Neural cell (in vitro differentiated cells): ENCODE data around the gene OR6J1. TPM values are rescaled to one million over a fixed set of nuclear protein-coding genes. Genes with fewer than 3 reads are reported as not detected.

Source experiments
- H2AFZ ChIP-seq: fragments of 200-600, 300-800 bp; sonication (generic), shearing (Covaris generic); 2 replicates; pipeline ENCODE4 v1.6.0; 2014; ENCODE audit warnings: low read depth, mild to moderate bottlenecking, antibody characterized with exemption, low read length, moderate library complexity
- H3F3A ChIP-seq: fragments of 200-600 bp; shearing (Covaris generic); 2 replicates; pipeline ENCODE4 v1.6.1; 2016; ENCODE audit warnings: mild to moderate bottlenecking, moderate library complexity, mixed read lengths, antibody characterized with exemption, low read length; ENCODE audit not compliant: insufficient read depth, poor library complexity, severe bottlenecking
- H3K27ac ChIP-seq: fragments of 200-600, 300-800 bp; sonication (generic), shearing (Covaris generic); 2 replicates; pipeline ENCODE4 v1.5.1; 2014; ENCODE audit warnings: mild to moderate bottlenecking, low read length, moderate library complexity
- H3K27me3 ChIP-seq: fragments of 300-800, 200-600 bp; sonication (generic), shearing (Covaris generic); 2 replicates; pipeline ENCODE4 v1.6.0; 2014; ENCODE audit warnings: mild to moderate bottlenecking, low read depth, low read length, moderate library complexity; ENCODE audit not compliant: insufficient read depth
- H3K36me3 ChIP-seq: fragments of 300-800, 200-600 bp; sonication (generic), shearing (Covaris generic); 2 replicates; pipeline ENCODE4 v1.5.1; 2014; ENCODE audit warnings: mild to moderate bottlenecking, antibody characterized with exemption, low read length, moderate library complexity; ENCODE audit not compliant: insufficient read depth
- H3K4me2 ChIP-seq: fragments of 300-800, 200-600 bp; sonication (generic), shearing (Covaris generic); 2 replicates; pipeline ENCODE4 v1.6.0; 2014; ENCODE audit warnings: mild to moderate bottlenecking, low read length
- H3K4me3 ChIP-seq: fragments of 300-800, 200-600 bp; sonication (generic), shearing (Covaris generic); 2 replicates; pipeline ENCODE4 v1.5.1; 2014; ENCODE audit warnings: mild to moderate bottlenecking, low read length, moderate library complexity
- H3K79me2 ChIP-seq: fragments of 200-600 bp; shearing (Covaris generic); replicated peaks from 2 replicates; pipeline ENCODE4 v1.6.0; 2014; ENCODE audit warnings: mild to moderate bottlenecking, low read length, moderate library complexity; ENCODE audit not compliant: insufficient read depth
- H3K9ac ChIP-seq: fragments of 300-800, 200-600 bp; sonication (generic), shearing (Covaris generic); 2 replicates; pipeline ENCODE4 v1.6.1; 2016; ENCODE audit warnings: mild to moderate bottlenecking, low read length, mixed read lengths
- H3K9me2 ChIP-seq: fragments of 200-600 bp; shearing (Covaris generic); 2 replicates; pipeline ENCODE4 v1.6.1; 2016; ENCODE audit warnings: mild to moderate bottlenecking, low read length, mixed read lengths; ENCODE audit not compliant: insufficient read depth
- H3K9me3 ChIP-seq: fragments of 200-600, 300-800 bp; sonication (generic), shearing (Covaris generic); 2 replicates; pipeline ENCODE4 v1.6.1; 2016; ENCODE audit warnings: mild to moderate bottlenecking, mixed run types, low read length, moderate library complexity, mixed read lengths
- H4K20me1 ChIP-seq: fragments of 200-600 bp; shearing (Covaris generic); 2 replicates; pipeline ENCODE4 v1.6.1; 2016; ENCODE audit warnings: mild to moderate bottlenecking, mixed run types; ENCODE audit not compliant: insufficient read depth
- CTCF ChIP-seq: fragments of 450-650 bp; IDR thresholded peaks from 2 replicates; pipeline ENCODE4 v1.5.1; 2014; ENCODE audit warnings: antibody characterized with exemption, mild to moderate bottlenecking, moderate library complexity; ENCODE audit not compliant: poor library complexity, severe bottlenecking
- EP300 ChIP-seq: fragments of 450-650 bp; conservative IDR thresholded peaks from 2 replicates; pipeline ENCODE4 v1.6.1; 2014; ENCODE audit warnings: antibody characterized with exemption, mild to moderate bottlenecking, moderate library complexity; ENCODE audit not compliant: poor library complexity, severe bottlenecking
- EZH2 ChIP-seq: fragments of 200-600, 300-800 bp; shearing (Covaris generic), sonication (generic); IDR thresholded peaks from 2 replicates; pipeline ENCODE4 v1.6.1; 2014; ENCODE audit warnings: antibody characterized with exemption, low read length, borderline replicate concordance, mild to moderate bottlenecking; ENCODE audit not compliant: insufficient read depth, poor library complexity, severe bottlenecking
- MXI1 ChIP-seq: fragments of 450-650 bp; conservative IDR thresholded peaks from 2 replicates; pipeline ENCODE4 v1.6.1; 2014; ENCODE audit warnings: antibody characterized with exemption, mild to moderate bottlenecking; ENCODE audit not compliant: poor library complexity, severe bottlenecking
- POLR2AphosphoS5 ChIP-seq: IDR thresholded peaks from 2 replicates; pipeline ENCODE4 v1.6.1; 2012
- RAD21 ChIP-seq: fragments of 450-650 bp; conservative IDR thresholded peaks from 2 replicates; pipeline ENCODE4 v1.6.1; 2014; ENCODE audit warnings: antibody characterized with exemption, mild to moderate bottlenecking, moderate library complexity
- REST ChIP-seq: IDR thresholded peaks from 2 replicates; pipeline ENCODE4 v1.6.1; 2012; ENCODE audit warnings: borderline replicate concordance
- SMC3 ChIP-seq: fragments of 450-650 bp; conservative IDR thresholded peaks from 2 replicates; pipeline ENCODE4 v1.6.1; 2014; ENCODE audit warnings: antibody characterized with exemption, mild to moderate bottlenecking, moderate library complexity; ENCODE audit not compliant: poor library complexity
- TAF1 ChIP-seq: IDR thresholded peaks from 2 replicates; pipeline ENCODE4 v1.6.1; 2012; ENCODE audit warnings: low read depth
- polyA plus RNA-seq: library from polyadenylated mRNA; depleted of rRNA; stranded (reverse); fragments of >200 nt; gene quantifications from 2 replicates; pipeline ENCODE4 v1.2.3, GENCODE V29; 2014

OR6J1 gene
- polyA plus RNA-seq, 1 donor from 2014 or later = not detected

- no peak overlapping the region for H3K9ac ChIP-seq
- H3K4me2 ChIP-seq = no peak overlapping the region
- no peaks in the 10 kb centered on the region for H3K27me3 ChIP-seq
- no peaks in the 10 kb centered on the region for H4K20me1 ChIP-seq
- no peaks in the 10 kb centered on the region for H3F3A ChIP-seq
- H2AFZ ChIP-seq = no peak overlapping the region
- no peak overlapping the region for H3K27ac ChIP-seq
- H3K9me3 ChIP-seq = no peaks in the 10 kb centered on the region
- H3K36me3 ChIP-seq = no peaks in the 10 kb centered on the region
- TF ChIP-seq RAD21 = no peak
- no peak for TF ChIP-seq CTCF
- no peak for TF ChIP-seq SMC3
- no peak for TF ChIP-seq MXI1
- no peak for TF ChIP-seq EZH2
- TF ChIP-seq POLR2AphosphoS5 = no peak
- TF ChIP-seq EP300 = no peak
- TF ChIP-seq TAF1 = no peak
- TF ChIP-seq REST = no peak
- H3K4me3 ChIP-seq = no peak overlapping the region
- no peaks in the 10 kb centered on the region for H3K9me2 ChIP-seq
- H3K79me2 ChIP-seq = no peaks in the 10 kb centered on the region
Observed at GRCh38 chr14:22666203-22666893, 22.2 kb upstream of the OR6J1 start.

GRCh38 chr14:22664261-22664660, 20.1 kb upstream of the OR6J1 start:
- no peak for TF ChIP-seq EZH2
- no peak for TF ChIP-seq EP300
- TF ChIP-seq SMC3 = no peak
- no peak for TF ChIP-seq CTCF
- no peak for TF ChIP-seq POLR2AphosphoS5
- TF ChIP-seq RAD21 = no peak
- TF ChIP-seq TAF1 = no peak
- TF ChIP-seq MXI1 = no peak
- no peak for TF ChIP-seq REST
- Histone ChIP-seq H3K9me2 (no peaks in the 10 kb centered on the region), H3K4me2 (no peak overlapping the region), H4K20me1 (no peaks in the 10 kb centered on the region), H3K27me3 (no peaks in the 10 kb centered on the region), H3K27ac (no peak overlapping the region), H3K4me3 (no peak overlapping the region), H3F3A (no peaks in the 10 kb centered on the region), H3K9ac (no peak overlapping the region), H3K79me2 (no peaks in the 10 kb centered on the region), H3K36me3 (no peaks in the 10 kb centered on the region), H3K9me3 (no peaks in the 10 kb centered on the region), H2AFZ (no peak overlapping the region)
